Eye (tissue), 1 donor: ENCODE data around the gene NADK.
"Not testable (repeated sequence)": the region's sequence is repeated elsewhere in the genome, so short reads cannot be mapped to it uniquely, and the experiment has no call there.

Experiments
- DNase-seq: peaks from one replicate; pipeline ENCODE4 v3.0.0-alpha.2; 2015

The NADK gene

GRCh38 chr1:1703796-1704195, 74.5 kb downstream of the NADK start:
- no peak for DNase-seq

GRCh38 chr1:1702506-1702905, 75.8 kb downstream of the NADK start:
- not testable (repeated sequence) for DNase-seq
